NCI-H2196 (cell line): ENCODE results near the gene SAMSN1.

Experiments used
- DNase-seq: peaks from one replicate; lab custom pipeline; 2025; ENCODE audit not compliant: unreplicated experiment; lab: John Stamatoyannopoulos, UW

The SAMSN1 gene

DNA sequence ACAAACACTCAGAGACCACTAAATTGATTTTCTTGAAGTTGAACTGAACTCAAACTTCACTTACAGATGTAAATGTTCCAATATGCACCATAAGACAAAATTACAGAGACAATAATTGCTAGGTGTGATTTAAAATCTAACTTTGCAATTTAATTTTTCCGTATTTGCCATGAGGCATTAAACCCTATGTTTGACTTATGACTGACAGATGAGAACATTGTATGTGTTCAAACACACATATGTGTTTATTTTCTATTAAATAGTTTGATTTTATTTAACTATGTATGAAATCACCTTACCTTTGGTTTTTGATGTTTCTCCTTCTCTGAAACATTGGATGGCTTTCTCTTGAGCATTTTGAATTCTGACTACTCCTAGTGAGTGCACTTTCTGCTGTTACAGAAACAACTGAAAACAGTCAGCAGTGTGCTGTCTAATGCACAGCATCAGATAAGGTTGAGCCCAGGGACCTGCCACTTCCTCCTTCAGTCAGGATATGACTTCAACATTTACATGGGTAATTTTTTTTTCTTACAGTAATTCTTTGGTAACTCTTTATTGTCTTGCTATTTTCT lies at the start of gene SAMSN1:
Gene SAMSN1 (minus strand): TSS at position 410 of the 575 bp plus-strand sequence. CDS start 54 bp downstream, at position 356.
- DNase-seq, result no peak

DNA sequence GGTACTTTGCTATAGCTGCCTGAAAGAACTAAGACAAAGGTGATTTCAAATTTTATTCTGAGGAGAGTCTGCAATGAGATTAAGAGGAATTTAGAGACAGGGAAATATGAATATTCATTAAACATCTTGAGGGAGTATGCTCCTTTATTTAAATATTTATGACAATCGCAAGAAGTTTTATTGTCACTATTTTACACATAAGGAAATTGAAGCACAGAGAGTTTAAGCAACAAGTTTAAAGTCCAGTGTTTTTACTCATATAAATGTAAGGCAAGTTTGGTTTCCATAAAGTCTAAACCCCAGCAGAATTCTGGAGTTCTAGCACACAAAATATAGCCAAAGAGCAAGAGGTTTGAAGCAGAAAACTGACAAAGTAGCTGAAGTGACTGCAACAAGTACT lies 49.3 kb upstream of the SAMSN1 start:
- DNase-seq, result no peak

DNA sequence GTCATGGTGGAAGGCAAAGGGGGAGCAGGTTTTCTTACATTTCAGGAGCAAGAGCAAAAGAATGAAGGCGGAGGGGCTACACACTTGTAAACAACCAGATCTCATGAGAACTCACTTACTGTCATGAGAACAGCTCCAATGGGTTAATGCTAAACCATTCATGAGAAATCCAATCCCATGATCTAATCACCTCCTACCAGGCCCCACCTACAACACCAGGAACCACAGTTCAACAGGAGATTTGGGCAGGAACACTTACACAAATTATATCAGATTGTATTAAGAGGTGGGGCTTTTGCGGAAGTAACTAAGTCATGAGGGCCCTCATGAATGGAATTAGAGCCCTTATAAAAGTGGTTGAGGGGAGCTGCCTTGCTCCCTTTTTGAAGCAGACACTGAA lies 48.9 kb upstream of the SAMSN1 start:
- no peak for DNase-seq

DNA sequence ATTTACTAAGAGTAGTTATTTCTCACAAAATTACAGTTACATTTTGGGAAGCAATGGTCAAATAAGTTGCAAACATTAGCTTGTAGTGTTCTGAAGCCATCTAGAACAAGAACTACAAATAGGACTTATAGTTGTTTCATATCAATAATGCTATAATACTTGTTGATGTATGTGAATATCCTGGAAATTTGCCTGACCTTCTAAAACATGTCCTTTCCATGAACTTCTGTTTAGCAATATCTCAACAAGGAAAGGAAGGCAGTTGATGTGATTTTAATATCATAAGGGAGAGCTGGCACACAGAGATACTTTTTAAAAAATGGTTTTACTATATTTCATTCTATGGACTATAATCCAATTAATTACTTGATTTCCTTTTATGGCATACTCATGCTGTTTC lies 47.1 kb upstream of the SAMSN1 start:
- no peak for DNase-seq

DNA sequence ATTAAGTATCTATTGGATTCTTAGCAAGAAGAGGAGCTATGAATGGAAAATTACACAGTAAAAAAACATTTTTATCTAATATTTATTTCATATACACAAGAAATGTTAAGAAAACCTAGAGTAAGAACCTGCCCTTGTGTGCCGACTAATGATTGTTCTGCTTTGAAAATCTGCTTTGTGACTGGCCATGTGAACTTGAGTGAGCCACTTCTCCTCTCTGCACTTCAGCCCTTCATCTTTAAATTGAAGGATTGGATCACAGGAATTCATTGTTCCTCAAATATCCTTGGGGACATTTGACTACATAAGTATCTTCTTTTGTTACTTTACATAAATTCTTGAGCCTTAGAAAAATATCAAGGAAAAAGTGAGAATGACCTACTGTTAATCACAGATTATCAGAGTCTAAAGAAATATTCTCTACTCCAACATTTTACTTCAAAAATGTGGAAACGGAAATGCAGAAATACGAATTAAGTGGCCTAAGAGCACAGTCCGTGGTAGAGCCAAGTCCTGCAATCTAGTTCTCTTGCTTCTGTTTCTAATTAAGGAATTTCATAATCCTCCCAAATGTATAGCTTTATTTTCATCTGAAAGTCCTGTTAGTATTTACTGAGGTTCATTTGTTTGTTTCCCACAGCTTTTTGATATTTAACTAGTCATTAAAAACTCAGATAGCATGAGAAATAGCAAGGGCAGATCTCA lies 46.3 kb upstream of the SAMSN1 start:
- DNase-seq, result no peak

DNA sequence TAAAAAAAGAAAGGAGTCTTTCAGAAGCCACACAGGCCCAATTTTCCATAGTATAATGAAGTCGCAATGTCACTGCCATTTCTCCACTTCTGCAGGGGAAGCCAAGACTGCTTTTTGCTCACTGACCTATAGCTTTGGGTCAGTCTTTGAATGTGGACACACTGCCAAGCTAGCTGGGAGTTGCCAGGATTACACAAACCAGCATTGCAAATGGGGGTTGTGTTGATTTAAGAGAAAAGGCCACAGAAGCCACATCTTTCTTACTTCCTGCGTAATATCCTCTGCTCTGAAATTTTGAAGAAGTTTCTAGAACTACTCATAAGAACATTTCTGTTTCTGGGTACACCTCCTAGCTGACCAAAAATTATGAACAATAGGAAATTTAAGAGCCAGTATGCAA lies 45.8 kb upstream of the SAMSN1 start:
- no peak for DNase-seq

DNA sequence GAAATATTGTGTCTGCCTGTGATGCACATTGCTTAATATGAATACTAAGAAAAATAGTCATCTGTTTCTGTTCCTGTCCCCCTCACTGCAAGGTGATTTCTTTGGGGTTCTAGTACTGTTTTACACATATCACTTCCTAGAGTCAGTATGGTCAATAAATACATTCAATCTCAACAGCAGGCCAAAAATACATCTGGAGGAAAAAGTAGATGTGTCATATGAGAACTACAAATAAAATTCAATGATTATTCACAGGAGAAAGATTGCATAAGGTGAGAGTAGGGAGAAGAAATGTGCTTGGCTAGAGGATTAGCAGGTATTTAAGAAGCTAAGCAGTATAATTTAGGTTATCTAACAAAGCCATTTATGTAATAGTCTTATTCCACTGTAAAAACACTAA lies 45.3 kb upstream of the SAMSN1 start:
- DNase-seq, result no peak

DNA sequence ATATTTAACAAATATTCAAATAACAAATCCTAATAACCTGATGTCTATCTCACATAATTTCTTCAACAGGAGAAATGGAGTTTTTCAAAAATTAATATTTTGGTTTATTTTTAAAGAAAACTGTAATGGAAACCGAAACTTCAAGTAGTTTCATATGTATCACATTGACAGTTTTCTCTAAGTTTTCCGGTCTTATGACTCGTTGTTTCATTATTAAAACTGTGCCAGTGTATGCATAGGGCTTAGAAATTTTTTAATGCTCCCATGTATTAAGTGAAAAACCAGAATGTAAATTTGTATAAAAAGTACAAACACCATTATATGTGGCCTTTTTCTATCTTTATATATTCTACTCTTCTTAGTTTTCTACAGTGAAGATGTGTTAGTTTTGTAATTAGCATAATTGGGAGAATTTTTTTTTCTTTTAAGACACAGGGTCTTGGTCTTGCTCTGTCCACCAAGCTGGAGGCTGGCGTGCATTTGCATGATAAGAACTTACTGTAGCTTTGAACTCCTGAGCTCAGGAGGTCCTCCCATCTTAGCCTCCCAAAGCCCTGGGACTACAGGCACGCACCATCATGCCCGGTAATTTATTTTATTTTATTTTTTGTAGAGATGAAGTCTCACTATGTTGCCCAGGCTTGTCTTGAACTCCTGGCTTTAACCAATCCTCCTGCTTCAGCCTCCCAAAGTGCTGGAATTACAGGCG lies 43.9 kb upstream of the SAMSN1 start:
- DNase-seq, result no peak

DNA sequence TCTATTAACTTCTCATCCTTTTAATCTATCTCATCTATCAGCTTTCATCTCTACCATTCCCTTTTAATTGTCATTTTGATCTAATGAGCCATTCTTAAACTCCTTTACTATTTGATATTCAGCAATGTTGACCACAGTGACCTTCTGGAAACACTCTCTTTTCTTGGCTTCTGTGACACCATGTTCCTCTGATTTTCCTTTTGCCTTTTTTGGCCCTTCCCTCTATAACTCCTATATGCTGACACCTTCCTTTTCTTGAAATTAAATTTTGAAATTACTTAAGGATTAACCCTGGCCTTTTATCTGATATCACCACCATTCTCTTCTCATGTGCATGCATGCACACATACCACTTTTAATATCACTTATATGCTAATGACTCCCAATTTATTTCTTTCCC lies 41.2 kb upstream of the SAMSN1 start:
- DNase-seq, result no peak

DNA sequence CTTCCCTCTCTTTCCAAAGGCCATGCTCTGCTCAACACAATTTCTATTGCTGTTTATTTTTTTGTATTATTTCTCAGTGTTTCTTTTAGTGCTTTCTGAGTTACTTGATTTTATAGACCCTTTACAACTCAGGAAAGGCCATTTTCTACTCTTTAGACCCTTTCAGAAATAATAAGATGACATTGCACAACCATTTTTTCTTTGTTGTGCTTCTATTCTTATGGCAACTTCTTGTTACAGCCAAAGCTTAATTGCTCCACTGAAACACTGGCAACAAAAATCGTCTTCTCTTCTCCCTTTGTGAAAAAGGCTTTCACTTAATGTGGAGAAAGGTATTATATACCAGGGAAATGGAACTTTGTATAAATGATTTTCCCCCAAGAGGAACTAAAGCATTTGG lies 39.0 kb upstream of the SAMSN1 start:
- no peak for DNase-seq

DNA sequence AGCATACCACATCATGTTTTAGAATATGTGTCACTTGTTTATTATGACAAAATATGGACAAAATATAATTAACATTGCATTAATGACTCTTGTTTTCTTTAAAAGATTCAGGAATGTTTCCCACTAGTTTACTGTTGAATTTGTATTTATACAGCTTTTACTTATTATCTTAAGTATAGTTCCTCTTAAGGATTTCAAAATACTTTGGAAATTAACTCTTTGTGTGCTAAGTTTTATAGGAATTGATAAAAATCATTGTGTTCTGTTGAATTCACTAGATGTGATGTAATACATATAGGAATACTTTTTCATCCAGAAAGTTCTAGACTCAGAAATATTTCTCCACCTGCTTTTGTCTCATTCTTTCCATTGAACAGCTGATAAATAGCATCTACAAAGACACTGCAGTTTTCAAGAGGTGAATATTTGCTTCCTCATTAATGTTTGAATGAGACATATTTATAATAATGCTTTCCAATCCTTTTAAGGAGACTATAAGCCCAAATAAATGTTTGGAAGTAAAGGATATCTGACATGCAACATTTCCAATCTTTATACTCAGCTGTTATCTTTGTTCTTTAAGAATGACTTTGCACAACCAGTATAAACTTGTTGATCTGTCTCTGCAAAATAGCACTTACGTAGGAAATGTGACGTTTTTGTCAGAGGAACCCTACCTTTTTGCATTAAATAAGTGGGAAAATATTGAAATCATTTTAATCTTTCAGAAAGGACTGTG lies 38.4 kb upstream of the SAMSN1 start:
- no peak for DNase-seq

DNA sequence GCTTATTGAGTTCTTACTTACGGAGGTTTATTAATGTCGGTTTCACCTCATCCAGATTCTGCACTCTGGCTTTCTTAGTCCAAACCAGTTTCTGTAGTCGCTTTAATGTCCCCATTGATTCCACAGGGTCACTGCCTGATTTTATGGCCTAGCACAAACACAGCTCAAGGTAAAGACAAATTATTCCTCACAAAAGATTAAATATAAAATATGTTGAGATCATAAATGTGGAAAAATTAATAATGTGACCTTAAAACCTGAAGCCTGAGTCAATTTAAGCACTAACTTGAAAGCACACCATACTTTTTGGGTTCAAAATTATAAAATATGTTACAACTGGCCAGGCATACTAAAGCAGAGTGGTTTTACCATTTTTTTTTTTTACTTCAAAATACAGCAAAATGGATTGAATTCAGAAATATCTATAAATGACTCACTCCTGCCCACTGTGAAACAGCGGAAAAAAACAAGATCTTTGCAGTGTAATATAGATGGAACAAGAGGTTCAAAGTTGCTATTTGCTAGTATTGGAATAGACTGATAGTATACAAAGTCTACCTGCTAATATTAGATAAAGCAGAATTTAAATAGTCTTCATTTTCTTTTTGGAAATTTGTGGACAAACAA lies 37.6 kb upstream of the SAMSN1 start:
- no peak for DNase-seq

DNA sequence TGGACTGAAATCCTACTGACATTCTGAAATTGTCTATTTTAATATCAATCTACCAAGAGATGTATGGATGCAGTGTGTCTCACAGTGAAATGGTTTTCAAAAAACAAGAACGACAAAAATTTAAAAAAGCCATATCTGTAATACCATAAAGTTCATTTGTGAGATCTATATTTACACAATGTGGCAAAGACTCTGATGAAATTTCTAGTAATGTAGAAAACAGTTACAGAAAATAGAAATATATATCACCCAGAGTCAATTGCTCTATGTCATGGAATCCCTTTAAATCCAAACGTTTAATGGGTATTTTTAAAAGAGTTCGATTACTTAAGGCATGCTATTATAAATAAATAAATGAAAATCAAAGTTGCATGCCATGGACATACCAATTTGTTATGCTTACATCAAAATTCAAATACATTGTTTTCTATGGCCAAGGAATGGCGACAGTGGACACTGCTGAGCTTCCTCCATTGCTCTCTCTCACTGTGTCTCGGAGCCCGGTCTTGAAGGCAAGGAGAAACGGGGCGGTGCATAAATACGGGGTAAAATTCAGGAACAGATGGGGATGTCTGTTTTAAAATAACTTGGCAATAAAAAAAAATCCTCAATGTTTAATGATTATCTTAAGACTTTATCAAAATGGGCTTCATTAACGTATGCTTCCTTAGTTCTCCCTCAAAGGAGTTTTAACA lies 37.0 kb upstream of the SAMSN1 start:
- DNase-seq, result no peak

DNA sequence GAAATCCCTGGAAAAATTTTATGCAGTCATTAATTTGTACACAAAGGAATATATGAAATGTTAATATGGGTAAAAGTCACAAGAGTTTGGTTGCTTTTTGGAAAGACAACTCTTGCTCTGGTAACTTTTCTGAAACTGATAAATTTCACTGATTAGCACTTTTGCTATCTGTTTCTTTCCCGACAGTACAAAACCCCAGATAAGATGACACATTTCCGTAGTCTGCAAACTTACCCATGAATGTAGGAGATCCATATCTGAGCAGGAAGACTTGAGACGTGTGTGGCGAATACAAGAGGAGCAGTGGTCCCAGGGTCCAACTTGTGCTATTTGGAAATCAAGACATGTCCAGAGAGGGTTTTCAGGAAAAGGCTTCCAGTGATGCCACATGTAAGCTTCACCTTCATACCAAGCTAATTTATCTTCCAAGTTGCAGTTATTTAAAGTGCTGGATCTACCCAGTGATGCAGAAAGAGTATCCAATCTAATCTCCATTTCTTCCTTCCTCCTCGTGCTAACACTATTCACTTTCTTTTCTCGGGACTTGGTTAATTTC lies 35.9 kb upstream of the SAMSN1 start:
- no peak for DNase-seq

DNA sequence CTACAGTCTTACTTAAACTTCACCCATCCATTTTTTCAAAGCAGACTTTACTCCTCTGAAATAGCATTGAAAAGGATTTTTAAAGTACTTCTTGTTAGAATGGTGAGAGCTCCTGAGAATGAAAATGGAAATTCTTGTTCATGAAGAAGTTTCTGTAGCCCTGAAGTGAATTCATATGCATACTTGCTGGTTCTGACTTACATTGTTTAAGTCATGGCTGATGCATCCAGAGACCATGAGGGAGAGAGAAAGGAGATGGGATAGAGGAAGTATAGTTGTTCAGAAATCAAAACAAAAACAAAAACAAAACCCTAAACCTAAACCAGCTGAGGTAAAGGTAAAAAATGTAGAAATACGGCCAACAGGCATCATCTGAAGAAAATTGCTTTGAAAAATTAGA lies 27.1 kb upstream of the SAMSN1 start:
- DNase-seq, result no peak

DNA sequence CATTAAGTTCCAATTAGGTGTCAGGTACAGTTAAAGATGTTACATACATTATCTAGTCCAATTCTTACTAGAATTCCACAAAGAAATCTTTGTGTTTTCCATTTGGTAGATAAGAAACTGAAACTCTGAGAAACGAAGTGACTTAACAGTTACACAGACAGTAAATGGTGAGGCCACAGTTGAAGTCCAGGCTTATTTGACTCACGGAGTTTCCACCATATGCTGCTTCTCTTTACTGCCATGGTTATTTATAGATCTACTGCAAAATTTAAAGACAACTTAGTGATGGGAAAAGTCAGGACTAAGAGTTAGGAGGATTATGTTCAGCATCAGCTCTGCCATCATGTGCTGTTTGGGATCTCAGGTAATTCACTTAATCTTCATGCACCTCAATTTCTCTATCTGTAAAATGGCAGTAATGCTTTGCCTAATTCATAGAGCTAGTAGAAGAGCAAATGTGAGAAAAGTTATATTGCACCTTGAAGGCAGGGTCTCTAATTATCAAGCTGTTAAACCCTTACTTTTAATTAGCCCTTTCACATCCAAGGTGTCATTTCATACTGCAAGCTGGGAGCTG lies 26.2 kb upstream of the SAMSN1 start:
- no peak for DNase-seq

DNA sequence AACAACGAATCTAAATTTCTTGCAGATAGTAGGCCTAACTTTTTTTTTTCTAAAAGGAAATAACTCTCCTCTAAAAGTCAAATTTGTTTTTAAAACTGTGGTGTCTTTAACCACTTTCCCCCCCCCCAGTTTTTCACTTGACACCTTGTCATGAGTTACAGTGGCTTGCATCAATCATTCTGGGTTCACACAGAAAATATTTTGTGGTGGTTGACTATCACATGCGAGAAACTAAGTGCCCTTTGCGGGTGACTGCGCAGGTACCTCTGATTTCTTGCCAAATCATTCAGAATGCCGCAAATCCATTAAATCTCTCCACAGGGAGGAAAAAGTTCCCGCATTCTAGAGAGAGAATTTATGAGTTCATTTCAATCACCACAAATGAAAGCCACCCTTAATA lies 23.8 kb upstream of the SAMSN1 start:
- no peak for DNase-seq

DNA sequence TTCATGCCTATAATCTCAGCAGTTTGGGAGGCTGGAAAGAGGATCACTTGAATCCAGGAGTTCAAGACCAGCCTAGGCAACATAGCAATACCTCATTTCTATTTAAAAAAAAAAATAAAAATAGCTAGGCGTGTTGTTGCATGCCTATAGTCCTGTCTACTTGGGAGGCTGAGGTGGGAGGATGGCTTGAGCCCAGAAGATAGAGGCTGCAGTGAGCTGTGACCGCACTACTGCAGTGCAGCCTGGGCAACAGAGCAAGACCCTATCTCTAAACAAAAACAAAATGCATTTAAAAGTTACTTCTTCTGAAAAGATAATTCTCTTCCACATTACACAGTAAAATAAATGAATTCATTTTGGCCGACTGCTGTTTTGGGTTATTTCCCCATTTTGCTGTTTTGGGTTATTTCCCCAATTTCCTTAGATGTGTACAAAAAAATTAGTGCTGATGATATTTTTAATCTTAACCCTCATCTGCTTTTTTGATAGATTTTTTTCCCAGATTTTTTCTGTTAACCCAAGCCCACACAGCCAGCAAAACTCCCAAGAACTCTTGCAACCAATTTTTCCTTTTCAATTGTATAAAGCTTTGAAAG lies 23.0 kb upstream of the SAMSN1 start:
- DNase-seq, result no peak
